Raji (cell line): ENCODE data around the gene ATP8B3.

Source experiments
- POLR2A ChIP-seq: IDR thresholded peaks from 2 replicates; pipeline ENCODE4 v1.6.1; 2011; ENCODE audit warnings: low read depth, low read length, control low read depth; ENCODE audit not compliant: insufficient read depth

The ATP8B3 gene

GRCh38 chr19:1744822-1745563 lies 67.1 kb downstream of the ATP8B3 start:
- no peak for TF ChIP-seq POLR2A

- no peak for TF ChIP-seq POLR2A
Measured at GRCh38 chr19:1744133-1744665, 67.9 kb downstream of the ATP8B3 start.

DNA sequence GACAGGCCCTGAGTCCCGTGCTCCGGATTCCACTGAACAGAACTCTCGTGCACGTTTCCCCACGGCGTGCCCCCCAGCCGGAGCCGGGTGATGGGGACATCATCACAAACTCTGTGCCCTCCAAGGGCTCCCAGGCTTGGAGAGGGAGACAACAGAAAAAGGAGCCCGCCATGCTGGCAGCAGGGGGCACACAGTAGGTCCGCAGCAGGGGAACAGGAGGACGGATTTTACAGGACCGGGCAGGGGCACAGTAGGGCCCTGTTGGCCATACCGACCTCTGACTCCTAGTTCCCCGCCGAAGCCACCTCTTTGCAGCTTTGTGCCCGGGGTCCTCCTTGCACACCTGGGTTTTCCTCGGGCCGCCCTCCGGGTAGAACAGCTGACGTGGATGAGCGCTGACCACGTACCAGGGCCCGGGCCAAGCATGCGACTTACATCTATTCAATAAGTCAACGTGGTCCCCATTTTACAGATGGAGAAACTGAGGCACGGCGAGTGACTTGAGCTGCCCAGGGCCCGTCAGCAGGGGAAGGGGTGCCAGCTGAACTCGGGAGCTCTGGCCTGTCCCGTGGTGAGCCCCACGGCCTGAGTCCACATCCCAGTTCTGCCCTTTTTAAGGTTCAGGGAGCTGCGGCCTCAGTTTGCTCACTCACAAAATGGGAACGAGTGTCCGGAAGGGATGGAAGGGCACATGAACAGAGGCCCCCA lies 68.9 kb downstream of the ATP8B3 start:
- TF ChIP-seq POLR2A: no peak

- no peak for TF ChIP-seq POLR2A
Measured at GRCh38 chr19:1739960-1740629, 72.0 kb downstream of the ATP8B3 start.

DNA sequence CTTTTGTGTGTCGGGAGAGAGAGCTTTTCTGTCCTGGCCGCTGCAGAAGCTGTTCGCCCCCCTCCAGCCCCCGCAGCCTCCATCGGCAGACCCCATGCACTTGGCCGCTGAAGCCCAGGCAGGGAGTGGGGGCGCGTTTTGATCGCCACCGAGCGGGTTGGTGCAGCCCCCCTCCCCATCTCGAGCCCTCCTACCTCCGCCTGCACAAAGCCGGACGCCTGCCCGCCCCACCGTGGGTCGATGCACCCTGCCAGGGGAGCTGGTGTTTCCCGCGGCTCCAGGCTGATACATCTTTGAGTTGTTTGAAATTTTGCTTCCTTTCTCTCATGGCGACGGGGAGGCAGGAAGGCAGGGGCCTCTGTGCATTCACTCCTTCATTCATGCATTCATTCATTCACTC lies 75.1 kb downstream of the ATP8B3 start:
- TF ChIP-seq POLR2A: no peak

DNA sequence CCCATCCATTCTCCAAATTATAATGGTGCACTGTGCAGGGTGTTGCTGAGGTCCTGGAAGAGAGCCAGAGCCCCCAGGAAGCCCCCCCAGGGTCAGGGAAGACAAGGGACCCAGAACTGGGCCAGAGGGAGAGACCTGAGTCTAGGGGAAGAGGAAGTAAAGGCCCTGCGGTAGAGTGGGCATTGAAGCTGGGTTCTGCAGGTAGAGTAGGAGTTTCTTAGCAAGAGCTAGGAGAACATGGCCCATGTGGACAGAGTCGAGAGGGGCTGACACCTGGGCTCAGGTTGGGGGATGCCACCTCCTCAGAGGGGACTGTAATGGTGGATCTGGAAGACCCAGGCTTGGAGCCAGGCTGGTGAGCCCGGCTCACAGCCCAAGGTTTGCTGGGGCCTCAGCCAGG lies 75.8 kb downstream of the ATP8B3 start:
- TF ChIP-seq POLR2A: no peak

DNA sequence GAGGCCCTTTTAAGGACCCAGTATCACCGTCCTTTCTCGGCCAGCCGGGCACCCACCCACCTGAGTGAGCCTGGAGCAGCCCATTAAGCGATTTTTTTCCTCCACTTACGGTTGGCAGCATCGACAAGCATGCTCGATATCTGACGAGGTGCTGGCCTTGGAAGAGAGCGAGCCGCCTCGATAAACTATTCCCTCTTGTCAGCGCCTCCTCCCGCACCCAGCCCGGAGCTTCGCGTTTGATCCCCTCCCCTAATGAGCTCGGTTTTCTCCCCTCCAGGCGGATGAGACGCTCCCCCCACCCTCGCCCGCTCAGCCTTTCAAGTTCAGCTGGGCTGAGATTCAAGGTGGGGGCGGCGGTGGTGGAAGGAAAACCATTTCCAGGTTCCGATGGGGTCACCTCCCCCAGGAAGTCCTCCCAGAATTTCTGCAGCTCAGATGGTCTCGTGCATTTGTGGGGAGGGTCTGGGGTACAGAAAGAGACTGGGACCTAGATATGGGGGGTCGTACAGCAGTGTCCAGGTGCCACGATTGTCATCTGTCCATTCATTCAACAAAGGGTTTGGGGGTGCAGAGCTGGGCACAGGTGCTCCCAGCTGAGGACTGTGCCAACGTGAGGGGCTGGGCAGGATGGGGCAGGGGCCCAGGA lies 77.6 kb downstream of the ATP8B3 start:
- TF ChIP-seq POLR2A: no peak
